HepG2 (cell line): ENCODE data around the gene CPED1. TPM values are rescaled to one million over a fixed set of nuclear protein-coding genes. Genes with fewer than 3 reads are reported as not detected.

Source experiments
- ATAC-seq: fragments of 200-7000 bp; cut with Tn5 transposase; 3 replicates; pipeline ENCODE4 v1.9.1; 2020; ENCODE audit warnings: mild to moderate bottlenecking, moderate library complexity
- BruUV-seq: library from RNA; stranded (reverse); fragments of 400-500 nt; replicated peaks from 2 replicates; lab custom pipeline; 2021; lab: Mats Ljungman, UMichigan
- CTCF ChIA-PET: fragments of 300-600 bp; formaldehyde crosslinking; extraction: SDS; loops from one replicate; lab custom pipeline; 2021; ENCODE audit warnings: low total read pairs, inconsistent platforms, low intra/inter-chr PET ratio; lab: Yijun Ruan, JAX
- POLR2A ChIA-PET: fragments of 350-600 bp; sonication (Branson Sonifier 250); formaldehyde crosslinking; loops from one replicate; lab custom pipeline; 2020; ENCODE audit warnings: antibody characterized with exemption, inconsistent platforms; lab: Yijun Ruan, JAX
- DNase-seq: peaks from one replicate; pipeline ENCODE4 v3.0.0-alpha.2; 2015; ENCODE audit warnings: low spot score
- FAIRE-seq: peaks from 3 replicates; lab custom pipeline; 2011; peaks lifted over from hg19 to GRCh38; lab: Jason Lieb, UNC
- H2AFZ ChIP-seq: one replicate; pipeline ENCODE4 v1.6.1; 2011; ENCODE audit warnings: low read length, inconsistent platforms
- H3K27ac ChIP-seq: fragments of 300-600 bp; 3 replicates; pipeline ENCODE4 v1.8.0; 2011; ENCODE audit warnings: mixed run types, mild to moderate bottlenecking, mixed read lengths, low read length, inconsistent platforms; ENCODE audit not compliant: insufficient read depth; ENCODE audit errors: extremely low read length
- H3K27me3 ChIP-seq, 2 experiments: fragments of 200-600 bp in 1 of 2; 2 replicates in 1 of 2; 3 replicates in 1 of 2; pipeline versions ENCODE4 v1.6.0 to v1.8.0; 2011; ENCODE audit warnings: low read length in 2 of 2, mild to moderate bottlenecking in 2 of 2, moderate library complexity in 2 of 2, inconsistent platforms in 1 of 2; ENCODE audit not compliant: insufficient read depth in 2 of 2, control insufficient read depth in 1 of 2
- H3K36me3 ChIP-seq, 2 experiments: fragments of 200-600 bp in 1 of 2; replicated peaks in 1 of 2; 2 replicates in 1 of 2; 3 replicates in 1 of 2; pipeline versions ENCODE4 v1.5.1 to v1.8.0; 2011; ENCODE audit warnings: low read length in 2 of 2, inconsistent platforms in 1 of 2; ENCODE audit not compliant: insufficient read depth in 2 of 2, control insufficient read depth in 1 of 2
- H3K4me1 ChIP-seq: 2 replicates; pipeline ENCODE4 v1.5.1; 2012; ENCODE audit warnings: low read length, inconsistent platforms; ENCODE audit not compliant: insufficient read depth
- H3K4me2 ChIP-seq: 2 replicates; pipeline ENCODE4 v1.6.0; 2011; ENCODE audit warnings: low read depth, low read length, inconsistent platforms
- H3K4me3 ChIP-seq, 3 experiments: fragments of 200-600 bp in 1 of 3; sonication (generic), shearing (Covaris generic) in 1 of 3; replicated peaks in 1 of 3; 2 replicates each; pipeline ENCODE4 v1.5.1; 2011 to 2016; ENCODE audit warnings: low read length in 3 of 3, inconsistent platforms in 2 of 3, low read depth in 2 of 3, mild to moderate bottlenecking in 2 of 3, control low read depth in 1 of 3, mixed read lengths in 1 of 3; ENCODE audit not compliant: insufficient read depth in 1 of 3
- H3K79me2 ChIP-seq: one replicate; pipeline ENCODE4 v1.6.1; 2011; ENCODE audit warnings: low read length, inconsistent platforms; ENCODE audit not compliant: insufficient read depth
- H3K9ac ChIP-seq: 2 replicates; pipeline ENCODE4 v1.6.0; 2011; ENCODE audit warnings: mild to moderate bottlenecking, low read depth, low read length, inconsistent platforms; ENCODE audit not compliant: insufficient read depth
- H3K9me3 ChIP-seq: 2 replicates; pipeline ENCODE4 v1.5.1; 2012; ENCODE audit warnings: mild to moderate bottlenecking, low read length
- H4K20me1 ChIP-seq: 2 replicates; pipeline ENCODE4 v1.6.0; 2011; ENCODE audit warnings: inconsistent platforms, mild to moderate bottlenecking, low read length, moderate library complexity; ENCODE audit not compliant: insufficient read depth
- ARHGAP35 ChIP-seq: sonication (generic); formaldehyde crosslinking; IDR thresholded peaks from 2 replicates; pipeline ENCODE4 v1.9.0; 2022; ENCODE audit warnings: mild to moderate bottlenecking, inconsistent platforms, moderate library complexity, missing genetic modification reagents, borderline replicate concordance
- BHLHE40 ChIP-seq: IDR thresholded peaks from 2 replicates; pipeline ENCODE4 v1.6.1; 2011; ENCODE audit warnings: low read length, improper control_type of control experiment
- CEBPB ChIP-seq: IDR thresholded peaks from 2 replicates; pipeline ENCODE4 v1.6.1; 2011; ENCODE audit warnings: low read depth, low read length, improper control_type of control experiment, borderline replicate concordance
- CTCF ChIP-seq: sonication (generic); formaldehyde crosslinking; IDR thresholded peaks from 2 replicates; pipeline ENCODE4 v1.5.0; 2020; ENCODE audit warnings: mild to moderate bottlenecking, missing genetic modification reagents, moderate library complexity
- ETV6 ChIP-seq: sonication (generic); formaldehyde crosslinking; conservative IDR thresholded peaks from 2 replicates; pipeline ENCODE4 v1.4.0; 2020; ENCODE audit warnings: missing genetic modification reagents
- HOXA5 ChIP-seq: sonication (generic); formaldehyde crosslinking; IDR thresholded peaks from 2 replicates; pipeline ENCODE4 v1.4.0; 2020; ENCODE audit warnings: missing genetic modification reagents
- LBX2 ChIP-seq: sonication (generic); formaldehyde crosslinking; IDR thresholded peaks from 2 replicates; pipeline ENCODE4 v1.5.0; 2020; ENCODE audit warnings: missing genetic modification reagents, mild to moderate bottlenecking, borderline replicate concordance
- NR2F1 ChIP-seq, 2 experiments: fragments of 450-650 bp in 1 of 2; formaldehyde crosslinking in 1 of 2; IDR thresholded peaks; 2 replicates each; pipeline versions ENCODE4 v1.5.0 to v1.6.1; 2016 to 2020; ENCODE audit warnings: mild to moderate bottlenecking in 1 of 2, missing compliant biosample characterization in 1 of 2, missing genetic modification reagents in 1 of 2, moderate library complexity in 1 of 2
- NR2F2 ChIP-seq: IDR thresholded peaks from 2 replicates; pipeline ENCODE4 v1.6.1; 2012; ENCODE audit warnings: low read depth, inconsistent platforms, borderline replicate concordance
- NR2F6 ChIP-seq, 2 experiments: IDR thresholded peaks; 2 replicates each; pipeline ENCODE4 v1.6.1; 2016; ENCODE audit warnings: antibody characterized with exemption in 1 of 2, mild to moderate bottlenecking in 1 of 2
- PLRG1 ChIP-seq: fragments of 450-650 bp; conservative IDR thresholded peaks from 2 replicates; pipeline ENCODE4 v1.6.1; 2016
- REXO4 ChIP-seq: sonication (generic); formaldehyde crosslinking; IDR thresholded peaks from 2 replicates; pipeline ENCODE4 v1.8.0; 2022; ENCODE audit warnings: missing genetic modification reagents, mild to moderate bottlenecking, borderline replicate concordance
- TEF ChIP-seq: sonication (generic); formaldehyde crosslinking; IDR thresholded peaks from 2 replicates; pipeline ENCODE4 v1.5.0; 2020; ENCODE audit warnings: missing genetic modification reagents
- THAP11 ChIP-seq: IDR thresholded peaks from 2 replicates; pipeline ENCODE4 v1.6.1; 2016; ENCODE audit warnings: missing biosample characterization, missing genetic modification reagents
- ZNF121 ChIP-seq: sonication (generic); formaldehyde crosslinking; IDR thresholded peaks from 2 replicates; pipeline ENCODE4 v1.5.0; 2020; ENCODE audit warnings: mild to moderate bottlenecking, missing genetic modification reagents
- WGBS: methylation state at CpG from one replicate; pipeline ENCODE4 v1.1.6; 2017; ENCODE audit warnings: low lambda C conversion rate; 5-methylcytosine and 5-hydroxymethylcytosine counted together
- in situ Hi-C: cut with HindIII; loops from 2 replicates; pipeline ENCODE4 v1.10.0; 2017; ENCODE audit warnings: low pct_unique_long_range_greater_than_20kb; ENCODE audit not compliant: extremely low pct_ligation_motif_present
- intact Hi-C: fragments of 100-400 bp; cut with micrococcal nuclease; formaldehyde crosslinking; loops from one replicate; pipeline ENCODE4 v1.10.0; 2022; ENCODE audit not compliant: unreplicated experiment
- polyA plus RNA-seq, 8 experiments: library from polyadenylated mRNA; depleted of rRNA in 3 of 8; stranded (reverse) in 7 of 8; unstranded in 1 of 8; fragments of >200 nt; fragmentation: Illumina TruSeq in 4 of 8; extraction: Trizol in 4 of 8; gene quantifications; 2 replicates each; pipeline versions ENCODE4 v1.2.1 to v1.2.3, GENCODE V29; 2011 to 2016; ENCODE audit warnings: low read depth in 4 of 8, missing spikeins in 1 of 8, mixed read lengths in 1 of 8; ENCODE audit not compliant: insufficient read depth in 1 of 8
- total RNA-seq, 5 experiments: library from RNA; depleted of rRNA; stranded (reverse); fragments of >200 nt; fragmentation: Illumina TruSeq; extraction: Trizol; gene quantifications; 2 replicates each; pipeline ENCODE4 v1.2.3, GENCODE V29; 2016; ENCODE audit warnings: low read depth in 1 of 5
- TF ChIP-seq, protein P1 (sequence below): sonication (generic); formaldehyde crosslinking; IDR thresholded peaks from 2 replicates; pipeline ENCODE4 v1.8.0; 2022; ENCODE audit warnings: missing genetic modification reagents, mild to moderate bottlenecking, inconsistent platforms, borderline replicate concordance

The CPED1 gene
- total and polyA plus RNA-seq, 2 of the 13 experiments (the other 11 are each of a cell fraction or from before 2014, with no cell fraction given) = 11.5 to 27.0 TPM

GRCh38 chr7:121020249-121020988, 31.9 kb downstream of the CPED1 start:
- H3K36me3 ChIP-seq = no peaks in the 10 kb centered on the region
- DNase-seq (no peak), FAIRE-seq (no peak), ATAC-seq (no peak)
- no peak overlapping the region for H3K9ac ChIP-seq
- BruUV-seq = no TSS peak
- no peak overlapping the region for H3K4me2 ChIP-seq
- intact Hi-C loops = no loop called here
- no peaks in the 10 kb centered on the region for H4K20me1 ChIP-seq
- ChIA-PET POLR2A (no interaction called here), CTCF (no interaction called here)
- H3K79me2 ChIP-seq = no peaks in the 10 kb centered on the region
- in situ Hi-C loops = no loop called here
- H3K27me3 ChIP-seq = no peaks in the 10 kb centered on the region
- no peaks in the 10 kb centered on the region for H3K9me3 ChIP-seq
- 74% methylated on average over 1 of the region's 1 CpG for WGBS
- no peak overlapping the region for H3K27ac ChIP-seq
- H3K4me1 ChIP-seq = peaks cover 19% of the 10 kb centered on the region
- H2AFZ ChIP-seq = no peak overlapping the region
- no peak overlapping the region for H3K4me3 ChIP-seq
- TF ChIP-seq ETV6 (CRISPR knock-in tag) = no peak
- TF ChIP-seq PLRG1 = no peak
- TF ChIP-seq REXO4 (CRISPR knock-in tag) = no peak
- peak; percentile 56; the same call in 1 of the 2 replicates for TF ChIP-seq CEBPB
- TF ChIP-seq, protein P1, sequence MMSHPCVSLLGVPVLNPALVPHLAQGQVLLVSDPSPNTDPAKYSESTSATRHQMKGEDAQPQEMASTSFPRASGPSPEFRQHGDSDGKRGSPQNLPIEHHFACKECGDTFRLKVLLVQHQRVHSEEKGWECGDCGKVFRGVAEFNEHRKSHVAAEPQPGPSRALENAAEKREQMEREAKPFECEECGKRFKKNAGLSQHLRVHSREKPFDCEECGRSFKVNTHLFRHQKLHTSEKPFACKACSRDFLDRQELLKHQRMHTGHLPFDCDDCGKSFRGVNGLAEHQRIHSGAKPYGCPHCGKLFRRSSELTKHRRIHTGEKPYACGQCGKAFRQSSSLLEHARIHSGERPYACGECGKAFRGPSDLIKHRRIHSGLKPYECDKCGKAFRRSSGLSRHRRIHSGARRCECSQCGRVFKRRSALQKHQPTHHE (CRISPR knock-in tag) = no peak
- no peak for TF ChIP-seq ZNF121 (CRISPR knock-in tag)
- no peak for TF ChIP-seq BHLHE40
- peak; percentile 39; the same call in 1 of the 2 replicates for TF ChIP-seq NR2F6 (IDR thresholded peaks at IDR 0.05)
- 0 out of 2 replicates have a peak, but pooled peaks have one; percentile 25 for TF ChIP-seq NR2F6 (CRISPR knock-in tag; IDR thresholded peaks at IDR 0.05)
- TF ChIP-seq NR2F2 = no peak
- TF ChIP-seq NR2F1 (CRISPR knock-in tag; IDR thresholded peaks at IDR 0.05) = peak in 1 of 2 experiments; percentile 67; a peak in 2 of 4 replicates
- TF ChIP-seq ARHGAP35 (CRISPR knock-in tag) = no peak
- TF ChIP-seq THAP11 (CRISPR knock-in tag) = no peak
- TF ChIP-seq CTCF (CRISPR knock-in tag) = no peak
- TF ChIP-seq HOXA5 (CRISPR knock-in tag) = no peak
- no peak for TF ChIP-seq TEF (CRISPR knock-in tag)
- TF ChIP-seq LBX2 (CRISPR knock-in tag) = no peak
